Nephron progenitor cell (in vitro differentiated cells): Measurements from ENCODE around the gene GTF3C5.
"Not testable (repeated sequence)": the region's sequence is repeated elsewhere in the genome, so short reads cannot be mapped to it uniquely, and the experiment has no call there.

Experiments used
- DNase-seq: peaks from one replicate; pipeline ENCODE4 v3.0.0; 2021
- H3K27ac Mint-ChIP-seq: 2 replicates; pipeline ENCODE4 v1.8.0; 2021; ENCODE audit warnings: mild to moderate bottlenecking, moderate library complexity, mixed read lengths
- H3K27me3 Mint-ChIP-seq: 2 replicates; pipeline ENCODE4 v1.8.0; 2021; ENCODE audit warnings: mild to moderate bottlenecking, low read depth, mixed read lengths; ENCODE audit not compliant: poor library complexity
- H3K36me3 Mint-ChIP-seq: 2 replicates; pipeline ENCODE4 v1.8.0; 2021; ENCODE audit warnings: low read depth, mixed read lengths
- H3K4me1 Mint-ChIP-seq: 2 replicates; pipeline ENCODE4 v1.8.0; 2021; ENCODE audit warnings: mixed read lengths
- H3K4me3 Mint-ChIP-seq: 2 replicates; pipeline ENCODE4 v1.8.0; 2021; ENCODE audit warnings: mild to moderate bottlenecking, moderate library complexity, mixed read lengths
- H3K9me3 Mint-ChIP-seq: 2 replicates; pipeline ENCODE4 v1.8.0; 2021; ENCODE audit warnings: mild to moderate bottlenecking, moderate library complexity, mixed read lengths
- TF ChIP-seq, protein P1 (sequence below): fragments of 200-600 bp; sonication (generic); IDR thresholded peaks from 2 replicates; pipeline ENCODE4 v1.5.0; 2021; ENCODE audit warnings: antibody characterized with exemption

Gene GTF3C5

DNA sequence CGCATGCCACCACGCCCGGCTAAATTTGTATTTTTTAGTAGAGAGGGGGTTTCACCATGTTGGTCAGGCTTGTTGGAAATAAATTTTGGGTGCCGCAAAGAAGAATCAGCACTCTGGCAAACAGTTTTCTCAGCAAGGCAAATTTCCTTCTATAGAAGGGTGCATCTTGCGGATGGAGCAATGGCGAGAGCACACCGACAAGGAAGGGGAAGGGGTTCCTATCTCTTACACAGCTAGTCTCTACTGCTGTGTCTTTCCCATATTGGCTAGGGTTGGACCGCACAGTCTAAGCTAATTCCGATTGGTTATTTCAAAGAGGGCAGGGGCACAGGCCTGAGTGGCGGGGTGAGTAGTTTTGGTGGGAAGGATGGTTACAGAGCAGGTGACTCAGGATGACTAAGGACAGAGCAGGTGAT, 707 bp downstream of the GTF3C5 start:
- Mint-ChIP-seq H3K9me3 (peaks cover 14% of the 10 kb centered on the region), H3K36me3 (peaks cover 51% of the 10 kb centered on the region), H3K4me1 (peaks cover 46% of the 10 kb centered on the region), H3K4me3 (peak overlapping the region; percentile 96), H3K27ac (no peak overlapping the region), H3K27me3 (peaks cover 18% of the 10 kb centered on the region)
- DNase-seq, result no peak
- TF ChIP-seq, protein P1, sequence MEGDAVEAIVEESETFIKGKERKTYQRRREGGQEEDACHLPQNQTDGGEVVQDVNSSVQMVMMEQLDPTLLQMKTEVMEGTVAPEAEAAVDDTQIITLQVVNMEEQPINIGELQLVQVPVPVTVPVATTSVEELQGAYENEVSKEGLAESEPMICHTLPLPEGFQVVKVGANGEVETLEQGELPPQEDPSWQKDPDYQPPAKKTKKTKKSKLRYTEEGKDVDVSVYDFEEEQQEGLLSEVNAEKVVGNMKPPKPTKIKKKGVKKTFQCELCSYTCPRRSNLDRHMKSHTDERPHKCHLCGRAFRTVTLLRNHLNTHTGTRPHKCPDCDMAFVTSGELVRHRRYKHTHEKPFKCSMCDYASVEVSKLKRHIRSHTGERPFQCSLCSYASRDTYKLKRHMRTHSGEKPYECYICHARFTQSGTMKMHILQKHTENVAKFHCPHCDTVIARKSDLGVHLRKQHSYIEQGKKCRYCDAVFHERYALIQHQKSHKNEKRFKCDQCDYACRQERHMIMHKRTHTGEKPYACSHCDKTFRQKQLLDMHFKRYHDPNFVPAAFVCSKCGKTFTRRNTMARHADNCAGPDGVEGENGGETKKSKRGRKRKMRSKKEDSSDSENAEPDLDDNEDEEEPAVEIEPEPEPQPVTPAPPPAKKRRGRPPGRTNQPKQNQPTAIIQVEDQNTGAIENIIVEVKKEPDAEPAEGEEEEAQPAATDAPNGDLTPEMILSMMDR, result no peak

GRCh38 chr9:133032171-133032570, 1.4 kb downstream of the GTF3C5 start:
- H3K36me3 Mint-ChIP-seq, result peaks cover 58% of the 10 kb centered on the region
- DNase-seq, result no peak
- TF ChIP-seq, protein P1, result no peak
- no peak overlapping the region for H3K27ac Mint-ChIP-seq
- H3K9me3 Mint-ChIP-seq, result peaks cover 14% of the 10 kb centered on the region
- peak overlapping the region; percentile 96 for H3K4me3 Mint-ChIP-seq
- H3K4me1 Mint-ChIP-seq, result peaks cover 42% of the 10 kb centered on the region
- H3K27me3 Mint-ChIP-seq, result peaks cover 16% of the 10 kb centered on the region

GRCh38 chr9:133035669-133036068, 4.9 kb downstream of the GTF3C5 start:
- DNase-seq, result no peak
- TF ChIP-seq, protein P1, result no peak
- peaks cover 14% of the 10 kb centered on the region for H3K9me3 Mint-ChIP-seq
- no peak overlapping the region for H3K4me3 Mint-ChIP-seq
- H3K27me3 Mint-ChIP-seq, result peaks cover 6% of the 10 kb centered on the region
- peaks cover 39% of the 10 kb centered on the region for H3K4me1 Mint-ChIP-seq
- H3K27ac Mint-ChIP-seq, result no peak overlapping the region
- peaks cover 88% of the 10 kb centered on the region for H3K36me3 Mint-ChIP-seq

- Mint-ChIP-seq H3K27ac (no peak overlapping the region), H3K36me3 (peaks cover 92% of the 10 kb centered on the region), H3K4me1 (peaks cover 27% of the 10 kb centered on the region), H3K27me3 (peaks cover 3% of the 10 kb centered on the region), H3K4me3 (no peak overlapping the region), H3K9me3 (peaks cover 9% of the 10 kb centered on the region)
- TF ChIP-seq, protein P1, result no peak
- no peak for DNase-seq
These were observed 7.1 kb downstream of the GTF3C5 start for GRCh38 chr9:133037775-133038515.

GRCh38 chr9:133040892-133041479, 10.2 kb downstream of the GTF3C5 start:
- peaks cover 79% of the 10 kb centered on the region for H3K36me3 Mint-ChIP-seq
- peak; percentile 58 for DNase-seq
- H3K27ac Mint-ChIP-seq, result peak overlapping the region; percentile 86
- TF ChIP-seq, protein P1, result peak; percentile 46
- H3K4me3 Mint-ChIP-seq, H3K27me3 Mint-ChIP-seq, H3K9me3 Mint-ChIP-seq: not testable (repeated sequence)
- H3K4me1 Mint-ChIP-seq, result peaks cover 19% of the 10 kb centered on the region
